ENCODE measurements around the gene TSN.

GRCh38 chr2:121741450-121741849 lies 14.0 kb upstream of the TSN start:
- TF ChIP-seq CTCF (conservative IDR thresholded peaks at IDR 0.05 in 1 of 2, IDR thresholded peaks at IDR 0.05 in 1 of 2; ENCODE audit: low read depth in 1 of 2, low read length in 2 of 2), result no peak
- TF ChIP-seq EZH2 (IDR thresholded peaks at IDR 0.05; ENCODE audit: low read length, missing control alignments), result no peak
